ENCODE results near the gene TJP3.

DNA sequence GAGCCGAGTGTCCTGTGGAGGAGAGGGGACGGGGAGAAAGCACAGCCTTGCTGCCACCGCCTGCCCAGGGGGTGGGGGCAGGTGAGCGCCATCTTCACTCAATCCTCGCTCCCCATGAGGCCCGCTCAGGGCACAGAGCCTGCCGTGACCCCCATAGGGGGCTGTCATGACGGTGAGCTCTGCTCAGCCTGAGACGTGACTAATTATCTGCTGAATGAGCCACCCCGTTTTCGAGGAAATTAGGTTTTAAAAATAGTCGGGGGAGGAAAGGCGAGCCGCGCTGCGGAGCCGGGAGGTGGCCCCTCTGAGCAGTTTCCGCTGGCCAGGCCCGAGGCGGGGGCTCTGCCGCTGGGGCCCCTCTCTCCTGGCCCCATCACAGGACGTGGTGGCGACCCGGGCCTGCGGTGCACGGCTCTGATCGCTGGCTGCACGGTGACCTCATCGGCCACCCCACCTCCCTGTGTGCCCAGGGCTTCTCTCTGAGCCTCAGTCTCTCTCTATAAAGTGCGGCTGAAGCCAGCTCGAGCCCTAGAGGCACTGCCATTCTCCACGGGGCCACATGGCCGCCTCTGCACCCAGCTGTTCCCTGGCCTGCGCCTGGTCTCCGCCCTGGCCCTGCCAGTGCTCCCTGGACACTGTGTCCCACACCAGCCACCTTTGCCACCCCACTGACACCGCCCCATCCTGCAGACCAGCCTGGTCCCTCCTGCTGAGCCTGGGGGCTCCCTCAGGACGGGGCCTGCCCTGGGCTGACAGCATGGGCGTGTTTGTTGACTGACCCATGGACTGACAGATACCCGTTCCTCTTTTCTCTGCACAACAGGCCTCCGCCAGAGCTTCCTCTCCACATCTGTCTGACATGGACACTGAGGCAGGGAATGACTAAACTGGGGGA, 36.3 kb upstream of the TJP3 start:
- TF ChIP-seq CTCF (IDR thresholded peaks at IDR 0.05; ENCODE audit: low read depth, low read length, poor library complexity, severe bottlenecking) = no peak
- no peak for TF ChIP-seq EZH2phosphoT487 (IDR thresholded peaks at IDR 0.05; ENCODE audit: borderline replicate concordance, low read length)

Data from DOHH2 (cell line).